ELF-1 (cell line): ENCODE data around the gene ACER1.
"Not testable (repeated sequence)": the region's sequence is repeated elsewhere in the genome, so short reads cannot be mapped to it uniquely, and the experiment has no call there.

Source experiments
- DNase-seq: peaks from one replicate; pipeline ENCODE4 v3.0.0-alpha.2; 2016; ENCODE audit warnings: low read depth, low spot score

The ACER1 gene

GRCh38 chr19:6357174-6357573 lies 23.8 kb upstream of the ACER1 start:
- no peak for DNase-seq

GRCh38 chr19:6355321-6356040 lies 22.1 kb upstream of the ACER1 start:
- not testable (repeated sequence) for DNase-seq

GRCh38 chr19:6354098-6354674 lies 20.8 kb upstream of the ACER1 start:
- no peak for DNase-seq

GRCh38 chr19:6352381-6353165 lies 19.2 kb upstream of the ACER1 start:
- no peak for DNase-seq

- DNase-seq: no peak
Measured at GRCh38 chr19:6350688-6351087, 17.3 kb upstream of the ACER1 start.

GRCh38 chr19:6349271-6349670 lies 15.9 kb upstream of the ACER1 start:
- DNase-seq: not testable (repeated sequence)

- DNase-seq: no peak
Measured at GRCh38 chr19:6343462-6343861, 10.1 kb upstream of the ACER1 start.

GRCh38 chr19:6340493-6341201 lies 7.2 kb upstream of the ACER1 start:
- peak; percentile 43 for DNase-seq

GRCh38 chr19:6334490-6335285 lies 1.3 kb upstream of the ACER1 start:
- DNase-seq: no peak

GRCh38 chr19:6326815-6327214 lies 6.6 kb downstream of the ACER1 start:
- DNase-seq: no peak

GRCh38 chr19:6325614-6326013 lies 7.8 kb downstream of the ACER1 start:
- no peak for DNase-seq

- DNase-seq: no peak
Measured at GRCh38 chr19:6324757-6325156, 8.7 kb downstream of the ACER1 start.

GRCh38 chr19:6322284-6322683 lies 11.1 kb downstream of the ACER1 start:
- no peak for DNase-seq

GRCh38 chr19:6319376-6319775 lies 14.0 kb downstream of the ACER1 start:
- DNase-seq: no peak

GRCh38 chr19:6318772-6319171 lies 14.6 kb downstream of the ACER1 start:
- no peak for DNase-seq

- not testable (repeated sequence) for DNase-seq
Measured at GRCh38 chr19:6315646-6316045, 17.8 kb downstream of the ACER1 start.

GRCh38 chr19:6313398-6313969 lies 19.9 kb downstream of the ACER1 start:
- DNase-seq: no peak

GRCh38 chr19:6312018-6312417 lies 21.4 kb downstream of the ACER1 start:
- DNase-seq: peak; percentile 19

GRCh38 chr19:6298413-6298812 lies 35.0 kb downstream of the ACER1 start:
- DNase-seq: no peak

GRCh38 chr19:6297202-6297601 lies 36.2 kb downstream of the ACER1 start:
- DNase-seq: no peak

GRCh38 chr19:6292006-6292405 lies 41.4 kb downstream of the ACER1 start:
- DNase-seq: no peak
